ENCODE measurements around the gene EDNRA.

EDNRA gene

DNA sequence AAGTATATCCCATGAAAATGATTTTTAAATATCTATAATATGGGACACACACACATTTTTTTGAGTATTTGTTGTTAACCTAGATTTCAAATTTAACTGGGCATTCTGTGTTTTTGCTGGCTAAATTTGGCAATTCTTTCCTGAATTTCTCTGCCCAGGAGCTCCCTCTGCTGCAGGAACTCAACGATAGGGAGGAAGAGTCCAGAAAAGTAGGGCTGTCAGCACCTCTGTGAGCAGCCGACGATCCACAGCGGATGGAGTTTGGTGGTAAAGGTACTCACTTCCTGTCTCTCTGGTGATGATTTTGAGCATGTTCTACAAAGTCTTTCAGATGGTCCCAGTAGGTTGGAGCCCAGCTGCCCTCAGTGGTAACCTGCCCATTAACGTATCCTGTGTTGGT, 113.2 kb downstream of the EDNRA start:
- no peak for DNase-seq

All from 8988T (cell line).